ENCODE results near the gene PIEZO1. TPM values are rescaled to one million over a fixed set of nuclear protein-coding genes. Genes with fewer than 3 reads are reported as not detected.

Gene PIEZO1
- total RNA-seq, 2 donors from 2014 or later = 84.1 to 97.0 TPM

DNA sequence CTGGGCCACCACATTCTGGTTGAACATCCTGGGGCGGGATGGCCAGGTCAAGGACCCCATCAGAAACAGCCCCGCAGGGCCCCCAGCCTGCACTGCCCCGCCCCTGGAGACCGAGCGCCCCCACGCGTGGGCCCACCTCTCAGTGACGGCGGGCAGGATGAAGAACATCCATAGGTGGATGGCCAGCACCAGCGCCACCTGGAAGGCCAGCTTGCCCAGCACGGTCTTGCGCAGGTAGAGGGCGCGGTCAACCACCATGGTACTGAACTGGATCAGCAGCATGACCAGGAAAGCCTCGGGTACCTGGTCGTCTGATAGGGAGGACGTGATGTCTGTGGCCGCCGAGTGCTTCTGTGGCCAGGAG is 65.1 kb downstream of the PIEZO1 start:
- WGBS, 2 experiments (ENCODE audit: insufficient coverage in 1 of 2, insufficient read length in 1 of 2) = 97 to 99% methylated on average over 17 to 19 of the region's 19 CpGs
- DNase-seq = no peak
- no peaks in the 10 kb centered on the region for H3K9me3 Mint-ChIP-seq
- no peak overlapping the region for H3K4me3 Mint-ChIP-seq
- no peaks in the 10 kb centered on the region for H3K4me1 Mint-ChIP-seq
- peaks cover 28% of the 10 kb centered on the region for H3K36me3 Mint-ChIP-seq (ENCODE audit: low read depth)
- H3K27me3 Mint-ChIP-seq (ENCODE audit: insufficient read depth) = no peaks in the 10 kb centered on the region
- TF ChIP-seq, protein P1, sequence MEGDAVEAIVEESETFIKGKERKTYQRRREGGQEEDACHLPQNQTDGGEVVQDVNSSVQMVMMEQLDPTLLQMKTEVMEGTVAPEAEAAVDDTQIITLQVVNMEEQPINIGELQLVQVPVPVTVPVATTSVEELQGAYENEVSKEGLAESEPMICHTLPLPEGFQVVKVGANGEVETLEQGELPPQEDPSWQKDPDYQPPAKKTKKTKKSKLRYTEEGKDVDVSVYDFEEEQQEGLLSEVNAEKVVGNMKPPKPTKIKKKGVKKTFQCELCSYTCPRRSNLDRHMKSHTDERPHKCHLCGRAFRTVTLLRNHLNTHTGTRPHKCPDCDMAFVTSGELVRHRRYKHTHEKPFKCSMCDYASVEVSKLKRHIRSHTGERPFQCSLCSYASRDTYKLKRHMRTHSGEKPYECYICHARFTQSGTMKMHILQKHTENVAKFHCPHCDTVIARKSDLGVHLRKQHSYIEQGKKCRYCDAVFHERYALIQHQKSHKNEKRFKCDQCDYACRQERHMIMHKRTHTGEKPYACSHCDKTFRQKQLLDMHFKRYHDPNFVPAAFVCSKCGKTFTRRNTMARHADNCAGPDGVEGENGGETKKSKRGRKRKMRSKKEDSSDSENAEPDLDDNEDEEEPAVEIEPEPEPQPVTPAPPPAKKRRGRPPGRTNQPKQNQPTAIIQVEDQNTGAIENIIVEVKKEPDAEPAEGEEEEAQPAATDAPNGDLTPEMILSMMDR (conservative IDR thresholded peaks at IDR 0.05) = no peak
- Histone ChIP-seq H3K4me1 (ENCODE audit: control insufficient read depth, insufficient read depth, low read length) (no peaks in the 10 kb centered on the region), H3K9ac (ENCODE audit: extremely low read depth, low read length, poor library complexity, severe bottlenecking) (no peak overlapping the region), H3K27ac (ENCODE audit: low read depth, low read length) (no peak overlapping the region), H3K27me3 (ENCODE audit: control insufficient read depth, insufficient read depth, low read length, poor library complexity, severe bottlenecking) (no peaks in the 10 kb centered on the region), H3K4me3 (ENCODE audit: low read length) (no peak overlapping the region), H3K9me3 (ENCODE audit: control insufficient read depth, low read length) (no peaks in the 10 kb centered on the region), H3K36me3 (ENCODE audit: control insufficient read depth, insufficient read depth, low read length) (peaks cover 15% of the 10 kb centered on the region)
- no peak overlapping the region for H3K27ac Mint-ChIP-seq

DNA sequence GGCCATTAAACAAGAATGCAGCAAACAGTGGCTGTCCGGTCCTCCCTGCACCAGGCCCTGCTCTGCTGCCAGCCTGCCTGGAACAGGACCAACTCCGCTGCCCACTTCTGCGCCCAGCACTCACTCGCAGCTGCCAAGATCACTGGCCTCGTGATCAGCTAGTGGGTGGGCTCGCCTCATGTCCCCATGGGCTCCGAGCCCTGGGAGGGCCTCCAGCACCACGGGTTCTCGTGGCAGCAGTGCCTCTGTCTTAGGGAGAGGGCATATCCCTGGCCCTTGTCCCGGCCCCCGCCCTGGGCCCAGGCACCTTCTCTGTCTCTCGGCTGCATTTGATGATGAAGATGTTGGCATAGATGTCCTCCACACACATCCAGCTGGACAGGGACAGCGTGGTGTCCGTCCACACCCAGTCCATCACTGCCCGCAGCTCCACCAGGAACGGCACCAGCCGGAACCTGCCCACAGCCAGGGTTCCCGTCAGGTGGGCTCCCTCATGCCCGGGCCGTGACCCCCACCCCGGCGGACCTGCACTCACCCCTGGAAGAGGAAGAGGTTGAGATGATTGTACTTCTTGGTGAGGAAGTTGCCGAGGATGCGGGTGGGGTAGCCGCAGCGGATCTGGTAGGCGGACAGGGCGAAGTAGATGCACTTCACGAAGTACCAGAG is 65.6 kb downstream of the PIEZO1 start:
- Mint-ChIP-seq H3K27ac (no peak overlapping the region), H3K4me3 (no peak overlapping the region), H3K27me3 (ENCODE audit: insufficient read depth) (no peaks in the 10 kb centered on the region), H3K36me3 (ENCODE audit: low read depth) (peaks cover 25% of the 10 kb centered on the region), H3K4me1 (no peaks in the 10 kb centered on the region), H3K9me3 (no peaks in the 10 kb centered on the region)
- Histone ChIP-seq H3K4me1 (ENCODE audit: control insufficient read depth, insufficient read depth, low read length) (no peaks in the 10 kb centered on the region), H3K4me3 (ENCODE audit: low read length) (no peak overlapping the region), H3K27me3 (ENCODE audit: control insufficient read depth, insufficient read depth, low read length, poor library complexity, severe bottlenecking) (no peaks in the 10 kb centered on the region), H3K9me3 (ENCODE audit: control insufficient read depth, low read length) (no peaks in the 10 kb centered on the region), H3K9ac (ENCODE audit: extremely low read depth, low read length, poor library complexity, severe bottlenecking) (no peak overlapping the region), H3K36me3 (ENCODE audit: control insufficient read depth, insufficient read depth, low read length) (peaks cover 15% of the 10 kb centered on the region), H3K27ac (ENCODE audit: low read depth, low read length) (no peak overlapping the region)
- 94 to 97% methylated on average over 21 to 29 of the region's 29 CpGs for WGBS, 2 experiments (ENCODE audit: insufficient coverage in 1 of 2, insufficient read length in 1 of 2)
- no peak for DNase-seq
- TF ChIP-seq, protein P1 (conservative IDR thresholded peaks at IDR 0.05) = no peak

DNA sequence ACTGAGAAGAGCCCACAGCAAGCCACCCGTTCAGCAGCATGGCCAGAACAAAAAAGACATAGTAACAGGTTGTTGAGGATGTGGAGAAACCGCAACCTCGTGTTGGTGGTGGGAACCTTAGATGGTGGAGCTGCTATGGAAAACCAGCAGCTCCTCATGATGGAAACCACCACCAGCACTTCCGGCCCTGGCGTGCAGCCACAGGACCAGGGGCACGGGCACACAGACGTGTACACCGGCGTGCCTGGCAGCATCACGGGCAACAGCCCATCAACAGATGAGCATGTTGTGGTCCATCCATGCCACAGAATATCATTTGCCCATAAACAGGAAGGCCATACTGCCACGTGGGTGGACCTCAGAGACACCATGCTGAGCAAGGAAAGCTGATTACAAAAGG is 66.8 kb downstream of the PIEZO1 start:
- H3K4me3 Mint-ChIP-seq = no peak overlapping the region
- WGBS, 2 experiments (ENCODE audit: insufficient coverage in 1 of 2, insufficient read length in 1 of 2) = 92 to 97% methylated on average over 8 to 11 of the region's 11 CpGs

More for the DNA sequence above, 66.8 kb downstream of the PIEZO1 start:
- H3K4me3 ChIP-seq (ENCODE audit: low read length) = no peak overlapping the region
- Mint-ChIP-seq H3K4me1 (no peaks in the 10 kb centered on the region), H3K27ac (no peak overlapping the region), H3K9me3 (no peaks in the 10 kb centered on the region), H3K36me3 (ENCODE audit: low read depth) (peaks cover 25% of the 10 kb centered on the region), H3K27me3 (ENCODE audit: insufficient read depth) (no peaks in the 10 kb centered on the region)
- DNase-seq = no peak
- TF ChIP-seq, protein P1 (conservative IDR thresholded peaks at IDR 0.05) = no peak
- H3K9ac ChIP-seq (ENCODE audit: extremely low read depth, low read length, poor library complexity, severe bottlenecking) = no peak overlapping the region
- peaks cover 12% of the 10 kb centered on the region for H3K36me3 ChIP-seq (ENCODE audit: control insufficient read depth, insufficient read depth, low read length)
- H3K4me1 ChIP-seq (ENCODE audit: control insufficient read depth, insufficient read depth, low read length) = no peaks in the 10 kb centered on the region
- H3K9me3 ChIP-seq (ENCODE audit: control insufficient read depth, low read length) = no peaks in the 10 kb centered on the region
- no peaks in the 10 kb centered on the region for H3K27me3 ChIP-seq (ENCODE audit: control insufficient read depth, insufficient read depth, low read length, poor library complexity, severe bottlenecking)
- no peak overlapping the region for H3K27ac ChIP-seq (ENCODE audit: low read depth, low read length)

Data from endodermal cell (in vitro differentiated cells).